ENCODE results near the gene SLC16A10.
"Not testable (repeated sequence)": the region's sequence is repeated elsewhere in the genome, so short reads cannot be mapped to it uniquely, and the experiment has no call there.

SLC16A10 gene

GRCh38 chr6:111189666-111190210 lies 102.4 kb downstream of the SLC16A10 start:
- DNase-seq = not testable (repeated sequence)

- DNase-seq = no peak
These were observed 103.3 kb downstream of the SLC16A10 start for GRCh38 chr6:111190637-111191036.

DNA sequence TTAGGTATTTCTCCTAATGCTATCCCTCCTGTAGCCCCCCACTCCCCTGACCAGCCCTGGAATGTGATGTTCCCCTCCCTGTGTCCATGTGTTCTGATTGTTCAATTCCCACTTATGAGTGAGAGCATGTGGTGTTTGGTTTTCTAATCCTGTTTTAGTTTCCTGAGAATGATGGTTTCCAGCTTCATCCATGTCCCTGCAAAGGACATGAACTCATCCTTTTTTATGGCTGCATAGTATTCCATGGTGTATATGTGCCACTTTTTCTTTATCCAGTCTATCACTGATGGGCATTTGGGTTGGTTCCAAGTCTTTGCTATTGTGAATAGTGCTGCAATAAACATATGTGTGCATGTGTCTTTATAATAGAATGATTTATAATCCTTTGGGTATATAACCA lies 103.8 kb downstream of the SLC16A10 start:
- not testable (repeated sequence) for DNase-seq

- DNase-seq = no peak
These were observed 105.7 kb downstream of the SLC16A10 start for GRCh38 chr6:111192911-111193555.

GRCh38 chr6:111195656-111196055 lies 108.4 kb downstream of the SLC16A10 start:
- DNase-seq = no peak

GRCh38 chr6:111198841-111199240 lies 111.5 kb downstream of the SLC16A10 start:
- no peak for DNase-seq

DNA sequence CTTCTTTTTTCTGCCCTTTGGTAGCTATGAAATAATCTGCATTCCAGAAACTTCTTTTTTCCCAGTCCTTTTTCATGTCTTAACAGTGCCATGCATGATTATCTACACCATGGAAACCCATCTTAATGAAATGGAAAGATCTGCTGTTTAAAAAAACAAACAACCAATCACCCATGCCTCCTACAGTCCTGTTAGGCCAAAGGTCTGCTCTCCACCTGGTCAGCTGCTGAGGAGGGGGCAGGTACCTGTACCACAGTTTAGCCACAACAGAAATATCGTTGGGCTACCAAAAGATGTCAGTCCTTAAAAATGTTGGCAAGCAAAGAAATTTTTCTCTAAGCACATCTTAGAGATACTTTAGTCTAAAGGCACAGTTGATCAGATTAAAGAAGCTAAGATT lies 112.6 kb downstream of the SLC16A10 start:
- DNase-seq = no peak

DNA sequence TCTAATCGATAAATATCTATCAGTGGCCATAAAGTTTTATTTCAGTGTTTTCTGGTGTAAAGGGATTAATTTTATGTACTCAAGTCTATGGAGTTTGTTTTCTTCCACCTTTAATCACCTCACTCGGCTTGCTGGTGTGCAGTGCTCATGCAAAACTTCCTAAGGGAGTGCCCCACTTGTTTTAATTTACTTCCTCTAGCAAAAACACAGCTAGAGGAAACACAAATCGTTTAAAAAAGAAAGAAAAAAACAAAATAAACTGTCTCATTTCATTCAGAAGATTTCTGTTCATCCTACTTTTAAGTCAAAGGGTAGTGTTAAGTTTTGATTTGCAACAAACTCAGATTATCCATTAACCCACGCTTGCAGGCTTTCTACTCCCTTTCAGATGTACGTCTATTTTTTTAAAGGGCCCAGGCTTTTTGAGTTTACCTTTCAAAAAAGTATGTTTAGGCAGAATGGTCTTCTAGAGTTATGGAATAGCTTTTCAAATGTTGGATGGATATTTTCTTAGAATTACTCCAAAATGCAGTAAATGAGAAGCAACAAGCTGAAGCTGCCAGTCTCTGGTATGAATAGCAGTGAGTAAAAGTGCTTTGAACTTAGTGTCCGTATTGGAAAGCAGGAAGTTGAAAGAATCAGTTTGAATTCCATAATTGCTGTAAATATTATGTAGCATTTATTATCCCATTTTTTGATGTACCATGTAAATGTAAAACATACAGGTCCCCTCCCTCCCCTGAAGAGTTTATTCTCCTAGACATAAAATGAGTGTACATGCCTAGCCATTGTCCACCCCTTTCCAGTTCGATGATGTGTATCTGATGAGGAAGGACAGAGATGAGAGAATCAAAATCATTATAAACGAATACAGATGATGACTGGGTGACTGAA lies 113.3 kb downstream of the SLC16A10 start:
- DNase-seq = no peak

DNA sequence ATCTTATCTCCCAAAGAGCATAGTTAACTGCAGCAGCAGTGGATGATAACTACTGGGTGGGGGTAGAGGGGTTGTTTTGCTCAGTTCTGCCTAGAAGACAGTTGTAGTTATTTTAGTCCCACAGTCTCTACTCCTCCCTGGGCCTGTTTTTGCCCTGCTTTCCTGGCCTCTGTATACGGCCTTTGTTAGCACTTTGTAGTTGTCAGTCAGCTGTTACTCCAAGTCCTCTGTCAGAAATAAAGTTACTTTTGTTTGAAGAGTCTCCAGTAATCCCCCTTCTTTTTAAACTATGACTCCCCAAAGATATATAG lies 113.9 kb downstream of the SLC16A10 start:
- no peak for DNase-seq

DNA sequence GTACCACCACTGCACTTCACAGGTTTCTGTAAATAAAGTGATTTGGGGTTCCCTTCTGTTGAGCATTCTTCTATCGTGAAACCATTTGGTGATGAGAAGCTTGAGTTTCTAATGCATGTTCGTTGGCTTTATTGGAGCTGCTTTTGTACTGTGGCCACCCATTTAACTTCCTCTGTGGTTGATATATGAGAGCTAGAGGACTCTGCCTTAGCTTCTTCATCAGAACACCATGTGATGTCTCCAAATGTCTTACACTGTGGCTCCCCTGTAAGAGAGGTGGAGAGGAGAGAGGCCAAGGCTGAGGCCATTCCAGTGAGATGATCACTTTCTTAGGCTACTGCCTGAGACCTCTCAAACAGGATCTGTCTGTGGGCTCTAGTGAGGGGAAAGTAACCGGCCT lies 114.5 kb downstream of the SLC16A10 start:
- no peak for DNase-seq

DNA sequence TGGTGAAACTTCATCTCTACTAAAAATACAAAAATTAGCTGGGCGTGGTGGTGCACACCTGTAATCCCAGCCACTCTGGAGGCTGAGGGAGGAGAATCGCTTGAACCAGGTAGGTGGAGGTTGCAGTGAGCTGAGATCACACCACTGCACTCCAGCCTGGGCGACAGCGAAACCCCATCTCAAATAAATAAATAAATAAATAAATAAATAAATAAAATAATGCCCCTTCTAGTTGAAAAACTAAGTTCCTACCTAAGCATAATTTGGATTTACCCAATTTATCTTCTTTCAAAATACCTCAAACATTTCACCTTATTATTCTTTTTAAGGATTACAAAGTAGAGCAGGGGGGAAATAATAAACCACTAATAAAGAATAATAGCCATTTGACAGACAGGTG lies 116.2 kb downstream of the SLC16A10 start:
- DNase-seq = not testable (repeated sequence)

- DNase-seq = no peak
These were observed 117.0 kb downstream of the SLC16A10 start for GRCh38 chr6:111204305-111204704.

DNA sequence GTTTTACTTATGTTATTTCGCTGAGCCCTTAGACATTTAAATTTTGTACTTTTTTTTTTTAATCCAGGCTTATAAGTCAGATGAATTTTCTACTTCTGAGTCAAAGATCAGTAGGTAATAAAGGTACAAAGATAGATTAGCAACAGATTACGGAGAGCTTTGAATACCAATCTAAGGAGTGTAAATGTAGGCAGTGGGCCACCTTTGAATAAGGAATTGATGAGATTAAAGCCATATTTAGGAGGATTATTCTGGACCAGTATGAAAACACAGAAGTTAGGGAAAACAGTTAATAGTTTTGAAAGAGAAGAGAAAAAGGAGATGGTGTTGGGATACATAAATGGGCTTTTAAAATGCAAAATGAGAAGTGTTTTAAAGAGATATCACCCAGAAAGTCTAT lies 117.6 kb downstream of the SLC16A10 start:
- no peak for DNase-seq

DNA sequence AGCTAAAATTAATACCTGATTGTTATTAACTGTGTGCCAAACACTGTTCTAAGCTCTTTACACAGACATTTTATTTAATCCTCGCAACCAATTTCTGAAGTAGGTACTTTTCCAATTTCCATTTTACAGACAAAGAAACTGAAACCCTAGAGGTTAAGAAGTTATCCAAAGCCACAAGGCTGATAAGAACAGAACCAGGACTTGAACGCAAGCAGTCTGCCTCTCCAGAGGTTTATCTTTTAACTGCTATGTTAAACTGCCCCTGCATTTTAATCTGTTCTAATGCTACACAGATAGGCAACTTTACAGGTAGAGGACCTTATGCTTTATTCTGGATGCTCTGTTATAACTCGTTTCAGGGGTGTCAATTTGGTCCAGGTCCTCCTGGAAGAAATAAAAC lies 118.2 kb downstream of the SLC16A10 start:
- DNase-seq = no peak

DNA sequence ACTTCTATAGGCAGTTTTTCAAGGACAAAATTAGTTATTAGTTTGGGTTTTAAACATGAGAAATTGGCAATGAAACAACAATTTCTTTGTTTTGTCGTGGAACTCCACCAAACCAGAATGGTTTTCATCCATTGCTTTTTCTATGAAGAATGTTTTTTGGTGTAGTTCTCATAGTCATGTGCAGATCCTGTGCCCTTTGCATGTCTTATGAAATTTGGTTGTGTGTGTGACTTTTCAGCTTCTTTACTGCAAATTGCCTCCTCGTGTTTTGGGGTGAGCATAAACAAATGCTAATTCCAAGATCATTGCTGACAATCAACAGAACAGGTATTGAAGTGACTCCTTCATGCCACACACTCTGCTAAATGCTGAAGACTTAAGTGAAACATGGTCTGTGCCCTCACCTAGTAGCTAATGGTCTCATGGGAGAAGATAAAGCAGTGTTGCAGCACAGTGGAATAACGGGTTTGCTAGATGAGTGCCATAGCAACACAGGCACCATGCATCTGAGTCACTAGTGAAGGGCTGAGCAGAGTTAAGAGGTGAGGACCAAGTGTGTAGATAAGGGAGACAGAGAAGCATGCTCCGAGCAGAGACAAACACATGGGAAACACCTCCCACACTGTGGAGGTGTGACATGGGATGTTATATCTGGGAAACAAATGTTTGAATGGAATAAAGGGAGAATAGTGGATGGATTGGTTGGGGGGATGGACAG lies 120.0 kb downstream of the SLC16A10 start:
- no peak for DNase-seq

DNA sequence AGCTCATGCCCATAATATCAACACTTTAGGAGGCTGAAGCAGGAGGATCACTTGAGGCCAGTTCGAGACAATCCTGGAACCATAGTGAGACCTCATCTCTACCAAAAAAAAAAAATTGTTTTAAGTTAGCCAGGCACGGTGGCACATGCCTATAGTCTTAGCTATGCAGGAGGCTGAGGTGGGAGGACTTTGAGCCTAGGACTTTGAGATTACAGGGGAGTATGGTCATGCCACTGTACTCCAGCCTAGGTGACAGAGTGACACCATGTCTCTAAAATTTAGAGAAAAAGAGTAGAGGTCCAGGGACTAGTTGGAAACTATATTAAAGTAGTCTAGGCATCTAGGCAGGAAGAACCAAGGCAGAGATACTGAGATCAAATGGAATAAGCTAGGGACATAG lies 121.6 kb downstream of the SLC16A10 start:
- no peak for DNase-seq

- peak; percentile 28 for DNase-seq
These were observed 123.0 kb downstream of the SLC16A10 start for GRCh38 chr6:111210194-111210728.

DNA sequence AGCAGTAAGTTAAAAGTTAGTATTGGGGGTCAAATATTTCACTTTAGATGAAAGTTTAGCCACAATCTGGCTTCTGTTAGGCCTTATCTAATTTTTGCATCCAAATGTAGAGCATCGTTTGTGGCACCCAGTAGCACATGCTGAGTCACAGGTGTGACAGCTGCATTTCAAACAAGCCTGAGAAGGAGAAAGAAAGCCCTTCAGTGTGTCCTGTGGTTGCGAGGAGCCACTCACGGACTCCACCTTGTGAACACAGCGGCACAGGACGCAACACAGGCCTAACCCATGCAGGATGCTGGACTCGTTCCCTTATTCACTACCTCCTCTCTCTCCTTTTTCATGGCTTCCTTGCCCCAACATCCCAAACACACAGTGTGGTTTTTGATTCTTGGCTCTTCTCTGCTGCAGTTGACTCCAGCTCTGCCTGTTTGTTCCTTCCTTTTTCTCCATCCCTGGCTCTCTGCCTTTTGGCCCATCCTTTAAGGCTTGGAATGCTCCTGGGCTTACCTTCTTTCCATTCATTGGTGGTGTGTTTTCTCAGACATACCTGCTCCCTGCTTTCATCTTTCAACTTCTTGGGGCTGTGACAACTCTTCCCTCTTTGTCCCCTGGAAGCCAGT lies 124.2 kb downstream of the SLC16A10 start:
- no peak for DNase-seq

- no peak for DNase-seq
These were observed 125.3 kb downstream of the SLC16A10 start for GRCh38 chr6:111212625-111213024.

DNA sequence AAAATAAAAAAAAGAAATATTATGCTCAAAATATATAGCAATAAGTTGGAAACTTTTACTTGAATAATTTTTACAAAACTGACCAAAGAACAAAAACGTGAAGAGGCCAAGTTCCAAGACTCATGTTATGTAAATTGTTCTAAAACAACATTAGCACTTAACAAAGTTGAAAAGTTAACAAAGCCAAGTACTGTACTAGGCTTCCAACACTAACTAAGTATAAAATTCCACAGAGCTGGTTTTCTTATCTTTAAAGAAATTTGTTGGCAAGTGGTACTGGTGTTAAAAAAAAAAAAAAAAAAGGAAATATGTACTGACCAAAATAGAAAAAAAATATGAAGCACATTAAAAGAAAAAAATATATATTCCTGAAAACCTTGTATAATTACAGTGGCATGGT lies 127.8 kb downstream of the SLC16A10 start:
- no peak for DNase-seq

DNA sequence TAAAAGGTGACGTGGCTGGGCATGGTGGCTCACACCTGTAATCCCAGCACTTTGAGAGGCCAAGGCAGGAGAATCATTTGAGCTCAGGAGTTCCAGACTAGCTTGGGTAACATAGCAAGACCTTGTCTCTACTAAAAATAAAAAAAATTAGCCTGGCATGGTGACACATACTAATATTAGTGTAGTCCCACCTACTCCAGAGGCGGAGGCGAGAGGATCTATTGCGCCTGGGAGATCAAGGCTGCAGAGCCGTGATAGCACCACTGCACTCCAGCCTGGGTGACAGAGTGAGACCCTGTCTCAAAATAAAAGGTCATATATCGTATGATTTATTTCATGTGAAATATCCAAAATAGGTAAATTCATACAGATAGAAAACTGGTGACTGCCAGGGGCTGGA lies 132.5 kb downstream of the SLC16A10 start:
- DNase-seq = no peak

DNA sequence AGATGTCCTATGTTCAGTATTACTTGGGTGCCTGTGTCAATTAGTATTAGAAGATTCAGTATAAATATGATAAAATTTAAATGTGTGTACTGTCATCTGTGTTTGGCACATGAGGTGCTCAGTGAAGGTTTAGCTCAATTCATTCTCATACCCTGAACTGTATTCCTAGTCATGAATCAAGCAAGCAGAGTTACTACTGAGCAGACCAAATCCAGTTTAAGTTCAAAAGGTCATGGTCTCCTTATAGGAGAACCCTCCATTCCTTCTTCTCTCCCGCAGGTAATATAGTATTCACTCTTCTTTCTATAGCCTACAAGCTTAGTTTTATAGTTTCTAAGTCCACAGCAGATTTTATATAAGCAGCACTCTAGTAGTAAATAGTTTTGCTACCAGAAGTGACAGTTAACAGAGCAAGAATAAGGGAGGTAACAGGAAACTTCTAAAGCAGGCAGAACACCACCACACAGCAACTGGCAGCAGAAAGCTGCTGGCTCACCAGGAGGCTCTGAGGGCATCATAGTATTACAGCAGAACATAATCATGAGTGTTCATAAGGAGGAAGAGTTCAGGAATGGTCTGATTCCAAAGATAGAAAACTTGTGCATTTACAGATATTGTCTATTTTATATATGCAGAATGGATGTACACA lies 133.2 kb downstream of the SLC16A10 start:
- DNase-seq = no peak
